Gastrocnemius medialis (tissue), 4 donors: ENCODE data around the gene MACROD1. TPM values are rescaled to one million over a fixed set of nuclear protein-coding genes. Genes with fewer than 3 reads are reported as not detected.
A peak's percentile ranks its signal among the peaks of the same experiment; 100 is the strongest.

Experiments
- ATAC-seq, 2 donors: fragments of 150-250 bp; one replicate each; pipeline ENCODE4 v1.9.1; 2016
- DNase-seq, 2 donors: peaks; one replicate each; pipeline ENCODE4 v3.0.0-alpha.2; 2019
- H3K27ac ChIP-seq, 4 donors: fragments of 200-600 bp; sonication (generic); 1 replicate in 1 of 4; 2 replicates in 3 of 4; pipeline ENCODE4 v1.5.1; 2016 to 2018; ENCODE audit warnings: mild to moderate bottlenecking in 2 of 4, moderate library complexity in 1 of 4
- H3K27me3 ChIP-seq, 3 donors: fragments of 200-600 bp; sonication (generic) in 2 of 3; 1 replicate in 1 of 3; 2 replicates in 2 of 3; pipeline versions ENCODE4 v1.5.1 to v1.6.0; 2016 to 2019; ENCODE audit warnings: mild to moderate bottlenecking in 1 of 3, moderate library complexity in 1 of 3
- H3K36me3 ChIP-seq, 2 donors: fragments of 200-600 bp; sonication (generic) in 1 of 2; one replicate each; pipeline ENCODE4 v1.5.1; 2017 to 2018
- H3K4me1 ChIP-seq, 2 donors: fragments of 200-600 bp; sonication (generic) in 1 of 2; one replicate each; pipeline ENCODE4 v1.5.1; 2016 to 2017; ENCODE audit warnings: mild to moderate bottlenecking in 2 of 2
- H3K4me3 ChIP-seq, 4 donors: fragments of 200-600 bp; sonication (generic) in 3 of 4; 1 replicate in 1 of 4; 2 replicates in 3 of 4; pipeline ENCODE4 v1.5.1; 2016 to 2019; ENCODE audit warnings: mild to moderate bottlenecking in 2 of 4
- H3K9me3 ChIP-seq, 3 donors: fragments of 200-600 bp; sonication (generic) in 2 of 3; 1 replicate in 1 of 3; 2 replicates in 2 of 3; pipeline ENCODE4 v1.5.1; 2016 to 2019
- CTCF ChIP-seq, 5 experiments: fragments of 450-650 bp in 3 of 5; fragments of 200-600 bp in 2 of 5; sonication (generic) in 2 of 5; IDR thresholded peaks in 4 of 5; conservative IDR thresholded peaks in 1 of 5; 1 replicate in 4 of 5; 2 replicates in 1 of 5; pipeline ENCODE4 v1.5.1; 2016 to 2019; ENCODE audit warnings: antibody characterized with exemption in 5 of 5, mild to moderate bottlenecking in 3 of 5, moderate library complexity in 3 of 5
- POLR2A ChIP-seq, 2 donors: fragments of 450-650 bp; IDR thresholded peaks; one replicate each; pipeline ENCODE4 v1.6.1; 2017; ENCODE audit warnings: antibody characterized with exemption in 2 of 2, mild to moderate bottlenecking in 2 of 2, moderate library complexity in 2 of 2
- in situ Hi-C, 4 donors: fragments of 200-750 bp; cut with MboI; loops; one replicate each; pipeline versions ENCODE4 v1.15.0 to v1.8.0; 2017; ENCODE audit warnings: low sequenced_read_pairs in 4 of 4
- intact Hi-C: fragments of 100-400 bp; cut with DNase I; formaldehyde crosslinking; loops from one replicate; pipeline ENCODE4 v1.15.1; 2023; ENCODE audit warnings: low total_unique reads
- total RNA-seq, 4 donors: library from RNA; depleted of rRNA; stranded (reverse); fragments of >200 nt; gene quantifications; one replicate each; pipeline versions ENCODE4 v1.1.0 to v1.2.3, GENCODE V29; 2016

The MACROD1 gene
- total RNA-seq, 4 donors from 2014 or later = 162 to 308 (median 205) TPM

DNA sequence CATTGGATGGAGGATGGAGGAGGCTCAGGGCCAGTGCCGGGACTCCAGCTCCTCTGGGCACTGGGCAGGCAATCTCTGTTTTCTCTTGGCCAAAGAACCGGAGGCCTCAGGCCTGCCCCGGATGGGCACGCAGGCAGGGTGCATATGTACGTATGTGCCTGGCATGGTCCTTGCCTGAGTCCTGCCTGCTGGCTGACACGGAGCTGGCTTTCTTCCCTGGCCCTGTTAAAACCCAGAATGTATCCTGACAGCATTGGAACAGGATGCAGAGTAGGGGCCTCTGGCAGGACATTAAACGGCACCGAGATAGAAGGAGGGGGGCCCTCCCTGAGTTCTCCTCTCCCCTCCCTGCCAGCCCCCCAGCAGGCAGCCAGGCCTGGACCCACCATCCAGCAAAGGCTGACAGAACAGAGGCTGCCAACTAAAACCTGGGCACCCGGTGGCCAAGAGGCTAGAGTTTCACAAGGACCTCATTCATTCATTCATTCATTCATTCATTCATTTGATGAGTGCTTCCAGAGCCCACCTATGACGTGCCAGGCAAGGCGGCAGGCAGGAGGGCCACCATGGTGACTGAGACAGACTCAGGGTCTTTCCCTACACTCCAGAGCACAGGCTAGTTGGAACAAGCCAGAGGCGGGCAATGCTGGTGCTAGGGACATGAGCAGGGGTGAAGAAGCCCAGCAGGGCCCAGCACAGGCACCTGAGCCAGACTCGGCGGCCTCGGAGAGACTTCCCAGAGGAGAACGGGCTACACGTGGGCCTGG is 101.4 kb downstream of the MACROD1 start:
- intact Hi-C loops (no loop called here), in situ Hi-C loops (no loop called here)
- ATAC-seq (peak in 1 of 2 donors; percentile 27), DNase-seq (peak in 1 of 2 donors; percentile 28)
- Histone ChIP-seq H3K36me3 (no peaks in the 10 kb centered on the region), H3K27me3 (no peaks in the 10 kb centered on the region), H3K27ac (peak overlapping the region in 1 of 4 donors; percentile 26), H3K9me3 (no peaks in the 10 kb centered on the region), H3K4me3 (no peak overlapping the region), H3K4me1 (peaks cover 6 to 19% of the 10 kb centered on the region in 2 donors)
- TF ChIP-seq CTCF (IDR thresholded peaks at IDR 0.05 in 4 of 5, conservative IDR thresholded peaks at IDR 0.05 in 1 of 5) (no peak), POLR2A (IDR thresholded peaks at IDR 0.05) (no peak)

DNA sequence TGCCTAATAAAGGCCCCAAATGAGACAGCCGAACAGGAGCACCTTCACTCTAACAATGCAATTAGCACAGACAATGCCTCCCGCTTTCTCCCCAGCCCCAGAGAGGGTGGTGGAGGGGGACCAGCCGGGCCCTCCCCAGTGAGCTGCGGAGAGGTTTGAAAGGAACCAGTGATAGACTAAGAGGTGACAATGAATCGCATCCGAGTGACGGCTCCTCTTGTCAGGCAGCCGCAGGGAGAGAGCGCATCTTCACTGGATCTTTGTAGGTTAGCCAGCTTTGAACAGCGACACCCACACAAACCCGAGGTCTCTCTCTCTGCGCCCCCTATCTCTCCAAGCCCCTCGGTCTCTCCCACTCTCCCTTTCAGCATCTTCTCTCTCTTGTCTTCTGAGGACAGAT is 102.1 kb downstream of the MACROD1 start:
- no peak for ATAC-seq
- Histone ChIP-seq H3K4me1 (peaks cover 6 to 19% of the 10 kb centered on the region in 2 donors), H3K27me3 (no peaks in the 10 kb centered on the region), H3K4me3 (no peak overlapping the region), H3K36me3 (no peaks in the 10 kb centered on the region), H3K9me3 (no peaks in the 10 kb centered on the region), H3K27ac (no peak overlapping the region)
- no peak for TF ChIP-seq CTCF (IDR thresholded peaks at IDR 0.05 in 4 of 5, conservative IDR thresholded peaks at IDR 0.05 in 1 of 5)
- no peak for TF ChIP-seq POLR2A (IDR thresholded peaks at IDR 0.05)
- in situ Hi-C loops (no loop called here), intact Hi-C loops (no loop called here)
- no peak for DNase-seq

GRCh38 chr11:64062185-64063039 is 103.5 kb downstream of the MACROD1 start:
- no peaks in the 10 kb centered on the region for H3K9me3 ChIP-seq
- in situ Hi-C loops = no loop called here
- ATAC-seq = no peak
- peaks cover 6 to 19% of the 10 kb centered on the region in 2 donors for H3K4me1 ChIP-seq
- H3K36me3 ChIP-seq = no peaks in the 10 kb centered on the region
- H3K27ac ChIP-seq = no peak overlapping the region
- TF ChIP-seq CTCF (IDR thresholded peaks at IDR 0.05 in 4 of 5, conservative IDR thresholded peaks at IDR 0.05 in 1 of 5) (no peak), POLR2A (IDR thresholded peaks at IDR 0.05) (no peak)
- no peaks in the 10 kb centered on the region for H3K27me3 ChIP-seq
- no peak for DNase-seq
- no peak overlapping the region for H3K4me3 ChIP-seq
- intact Hi-C loops = no loop called here

DNA sequence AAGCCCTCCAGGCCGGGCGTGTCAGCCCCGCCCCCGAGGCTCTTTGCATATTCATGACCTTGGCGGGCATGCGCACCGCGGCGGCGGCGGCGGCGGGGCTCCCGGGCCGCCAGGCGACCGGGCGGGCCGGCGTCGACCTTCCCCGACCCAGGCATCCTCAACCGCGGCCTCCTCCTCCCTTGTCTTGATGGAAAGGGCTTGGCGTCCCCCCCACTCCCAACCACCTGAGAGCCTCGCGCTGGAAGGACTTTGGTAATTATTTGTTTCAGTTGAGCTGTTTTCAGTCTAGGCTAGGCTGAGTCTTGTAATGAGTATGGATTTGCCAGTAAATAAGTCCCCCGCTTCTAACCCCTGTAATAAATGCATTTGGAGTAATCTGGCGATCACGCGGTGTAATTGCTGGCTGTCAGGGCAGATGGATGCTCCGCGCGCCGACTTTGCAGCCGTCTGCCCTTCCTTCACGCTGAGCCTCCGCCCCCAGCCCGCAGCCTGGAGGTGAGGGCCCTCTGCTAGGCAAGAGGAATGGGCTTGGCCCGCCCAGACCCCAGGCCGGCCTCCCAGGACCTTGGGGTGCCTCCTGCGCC is 105.0 kb downstream of the MACROD1 start:
- peak overlapping the region in 2 of 4 donors; percentile 16 to 33 for H3K4me3 ChIP-seq
- TF ChIP-seq CTCF (IDR thresholded peaks at IDR 0.05 in 4 of 5, conservative IDR thresholded peaks at IDR 0.05 in 1 of 5) (no peak), POLR2A (IDR thresholded peaks at IDR 0.05) (no peak)
- H3K4me1 ChIP-seq = peaks cover 7 to 19% of the 10 kb centered on the region in 2 donors
- no peaks in the 10 kb centered on the region for H3K36me3 ChIP-seq
- in situ Hi-C loops (no loop called here), intact Hi-C loops (no loop called here)
- no peaks in the 10 kb centered on the region for H3K27me3 ChIP-seq
- no peak for ATAC-seq
- H3K27ac ChIP-seq = no peak overlapping the region
- no peaks in the 10 kb centered on the region for H3K9me3 ChIP-seq
- DNase-seq = no peak
